HG03575 (cell line): ENCODE measurements around the gene RRP1.

Experiments
- ATAC-seq: cut with Tn5 transposase; IDR thresholded peaks from one replicate; pipeline ENCODE4 v1.9.1; 2021; ENCODE audit not compliant: unreplicated experiment, insufficient number of reproducible peaks, low FRiP score; ENCODE audit errors: extremely low read depth

Gene RRP1

GRCh38 chr21:43771698-43772424 is 17.5 kb upstream of the RRP1 start:
- ATAC-seq, result no peak

- no peak for ATAC-seq
These were observed 17.0 kb upstream of the RRP1 start for GRCh38 chr21:43772425-43772821.

GRCh38 chr21:43774163-43774562 is 15.2 kb upstream of the RRP1 start:
- ATAC-seq, result no peak

- no peak for ATAC-seq
These were observed 14.2 kb upstream of the RRP1 start for GRCh38 chr21:43775190-43775589.

- no peak for ATAC-seq
These were observed 13.5 kb upstream of the RRP1 start, which contains the start of gene CSTB for GRCh38 chr21:43775795-43776430. Gene CSTB, minus strand, starts transcription at chr21:43776308. Its CDS starts 39 bp downstream, at chr21:43776269.

GRCh38 chr21:43777953-43778352 is 11.4 kb upstream of the RRP1 start:
- no peak for ATAC-seq

GRCh38 chr21:43778469-43779335 is 10.7 kb upstream of the RRP1 start:
- ATAC-seq, result no peak

- no peak for ATAC-seq
These were observed 9.7 kb upstream of the RRP1 start for GRCh38 chr21:43779660-43780059.

GRCh38 chr21:43781846-43782245 is 7.5 kb upstream of the RRP1 start:
- no peak for ATAC-seq

- ATAC-seq, result no peak
These were observed 6.8 kb upstream of the RRP1 start for GRCh38 chr21:43782431-43783097.

GRCh38 chr21:43783098-43783700 is 6.2 kb upstream of the RRP1 start:
- no peak for ATAC-seq

- ATAC-seq, result no peak
These were observed 4.2 kb upstream of the RRP1 start for GRCh38 chr21:43785134-43785533.

- no peak for ATAC-seq
These were observed 3.0 kb upstream of the RRP1 start for GRCh38 chr21:43786300-43786806.

GRCh38 chr21:43786807-43787440 is 2.5 kb upstream of the RRP1 start:
- no peak for ATAC-seq

GRCh38 chr21:43790010-43790524 is 690 bp downstream of the RRP1 start:
- ATAC-seq, result no peak

GRCh38 chr21:43792406-43792805 is 3.0 kb downstream of the RRP1 start:
- no peak for ATAC-seq

- ATAC-seq, result no peak
These were observed 3.9 kb downstream of the RRP1 start for GRCh38 chr21:43793243-43793642.

GRCh38 chr21:43794311-43794710 is 4.9 kb downstream of the RRP1 start:
- ATAC-seq, result no peak
